Panc1 (cell line): Measurements from ENCODE around the gene ALX3. TPM values are rescaled to one million over a fixed set of nuclear protein-coding genes. Genes with fewer than 3 reads are reported as not detected.

Experiments used
- ATAC-seq: fragments of 200-7000 bp; cut with Tn5 transposase; 2 replicates; pipeline ENCODE4 v1.9.1; 2020; ENCODE audit warnings: mild to moderate bottlenecking, moderate library complexity
- Bru-seq: library from RNA; stranded (reverse); fragments of 400-500 nt; gene quantifications from one replicate; lab custom pipeline; 2021; lab: Mats Ljungman, UMichigan
- BruChase-seq, 2 experiments: library from RNA; stranded (reverse); fragments of 400-500 nt; gene quantifications; one replicate each; lab custom pipeline; 2021; lab: Mats Ljungman, UMichigan
- BruUV-seq: library from RNA; stranded (reverse); fragments of 400-500 nt; replicated peaks from 2 replicates; lab custom pipeline; 2021; lab: Mats Ljungman, UMichigan
- CTCF ChIA-PET: fragments of 300-600 bp; sonication (Branson Sonifier 250); formaldehyde crosslinking; loops from one replicate; lab custom pipeline; 2022; ENCODE audit warnings: antibody characterized with exemption; lab: Charles Lee
- POLR2A ChIA-PET: fragments of 300-600 bp; sonication (Branson Sonifier 250); formaldehyde crosslinking; loops from one replicate; lab custom pipeline; 2022; ENCODE audit warnings: antibody characterized with exemption; lab: Charles Lee
- DNase-seq: peaks from one replicate; pipeline ENCODE4 v3.0.0-alpha.2; 2010; ENCODE audit warnings: low read depth, low spot score
- H3K27ac ChIP-seq: 2 replicates; pipeline ENCODE4 v1.5.1; 2011; ENCODE audit warnings: mild to moderate bottlenecking, low read length, inconsistent platforms
- H3K27me3 ChIP-seq: fragments of 200-500 bp; sonication (Bioruptor generic); 2 replicates; pipeline ENCODE4 v1.6.0; 2014; ENCODE audit warnings: low read length, inconsistent platforms; ENCODE audit not compliant: control insufficient read depth, insufficient read depth
- H3K36me3 ChIP-seq: fragments of 200-500 bp; sonication (Bioruptor generic); 2 replicates; pipeline ENCODE4 v1.5.1; 2014; ENCODE audit warnings: inconsistent platforms, mild to moderate bottlenecking, low read length, moderate library complexity; ENCODE audit not compliant: control insufficient read depth, insufficient read depth
- H3K4me1 ChIP-seq: 2 replicates; pipeline ENCODE4 v1.5.1; 2011; ENCODE audit warnings: inconsistent platforms, mild to moderate bottlenecking, low read length, moderate library complexity; ENCODE audit not compliant: control insufficient read depth, insufficient read depth
- H3K4me3 ChIP-seq, 2 experiments: 2 replicates each; pipeline ENCODE4 v1.5.1; 2011 to 2012; ENCODE audit warnings: low read depth in 2 of 2, low read length in 2 of 2, mild to moderate bottlenecking in 2 of 2, inconsistent platforms in 1 of 2, moderate library complexity in 1 of 2
- H3K9me3 ChIP-seq: fragments of 200-500 bp; sonication (Bioruptor generic); 2 replicates; pipeline ENCODE4 v1.5.1; 2014; ENCODE audit warnings: low read depth, mild to moderate bottlenecking, inconsistent platforms, low read length, moderate library complexity; ENCODE audit not compliant: control insufficient read depth, insufficient read depth
- CTCF ChIP-seq: fragments of 450-650 bp; IDR thresholded peaks from 2 replicates; pipeline ENCODE4 v1.5.1; 2017; ENCODE audit warnings: mild to moderate bottlenecking
- POLR2AphosphoS5 ChIP-seq: IDR thresholded peaks from 2 replicates; pipeline ENCODE4 v1.6.1; 2012; ENCODE audit warnings: mild to moderate bottlenecking, low read depth, low read length, moderate library complexity
- SIN3A ChIP-seq: IDR thresholded peaks from 2 replicates; pipeline ENCODE4 v1.6.1; 2012; ENCODE audit warnings: low read depth, mild to moderate bottlenecking, low read length, moderate library complexity, borderline replicate concordance; ENCODE audit not compliant: insufficient read depth
- TCF7L2 ChIP-seq: IDR thresholded peaks from 2 replicates; pipeline ENCODE4 v1.6.1; 2011; ENCODE audit warnings: mild to moderate bottlenecking, low read depth, low read length, inconsistent platforms
- in situ Hi-C: cut with HindIII; loops from 2 replicates; pipeline ENCODE4 v1.10.0; 2016; ENCODE audit warnings: low sequenced_read_pairs, low pct_unique_long_range_greater_than_20kb
- intact Hi-C: fragments of 100-400 bp; cut with micrococcal nuclease; formaldehyde crosslinking; loops from one replicate; pipeline ENCODE4 v1.10.0; 2022; ENCODE audit not compliant: unreplicated experiment
- long read RNA-seq: library from polyadenylated mRNA; unstranded; transcript quantifications from one replicate; pipeline ENCODE4 v2.0.0, GENCODE V29; 2021; ENCODE audit not compliant: unreplicated experiment
- polyA plus RNA-seq: library from polyadenylated mRNA; unstranded; fragments of >200 nt; gene quantifications from one replicate; pipeline ENCODE4 v1.2.1, GENCODE V29; 2012; ENCODE audit warnings: missing spikeins; ENCODE audit not compliant: insufficient read length
- total RNA-seq: library from RNA; stranded (reverse); gene quantifications from one replicate; pipeline ENCODE4 v1.2.1, GENCODE V29; 2021; ENCODE audit not compliant: unreplicated experiment
- TF ChIP-seq, protein P1 (sequence below), 2 experiments: IDR thresholded peaks; 2 replicates each; pipeline ENCODE4 v1.6.1; 2011 to 2012; ENCODE audit warnings: low read depth in 2 of 2, control low read depth in 1 of 2, low read length in 1 of 2, mild to moderate bottlenecking in 1 of 2, moderate library complexity in 1 of 2; ENCODE audit not compliant: insufficient read depth in 1 of 2

ALX3 gene
- total RNA-seq (not detected), Bru-seq, nascent RNA (not detected), BruChase-seq, experiment 1, labeled RNA remaining after a 2-hour chase (not detected), BruChase-seq, experiment 2, labeled RNA remaining after a 6-hour chase (not detected)
- polyA plus RNA-seq = not detected
- long read RNA-seq, partial matches to known transcripts = 0 of 2 reads
- long read RNA-seq, other reads (novel, unspliced or antisense) = 2 of 2 reads

DNA sequence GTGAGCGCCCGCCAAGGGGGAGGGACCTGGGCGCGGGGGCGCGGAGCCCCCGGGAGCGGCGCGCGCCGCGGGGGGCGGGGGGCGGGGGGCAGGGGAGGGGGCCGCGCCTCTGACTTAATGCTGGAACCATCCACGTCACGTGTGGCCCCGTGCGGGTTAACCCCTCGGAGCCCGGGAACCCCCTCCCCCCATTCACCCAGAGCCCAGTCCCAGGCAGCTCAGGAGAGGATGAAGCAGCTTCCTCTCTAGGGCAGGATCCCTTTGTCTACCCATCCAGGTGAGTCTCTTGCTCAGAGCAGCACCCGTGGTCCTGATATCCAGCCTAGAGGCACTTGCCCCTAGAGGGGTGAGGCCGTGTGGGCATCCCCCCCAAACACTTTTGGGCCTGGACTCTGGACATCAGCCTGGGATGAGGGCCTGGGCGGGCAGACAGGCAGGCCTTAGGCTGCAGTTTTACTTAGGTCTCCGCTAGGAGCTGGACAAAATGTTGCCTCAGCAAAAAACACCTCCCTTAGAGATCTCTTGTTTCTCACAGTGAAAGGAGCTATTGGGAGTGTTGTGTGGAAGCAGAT lies at the start of gene ALX3:
Gene ALX3, minus strand, starts transcription at position 2 of the 572 bp plus-strand sequence. CDS start 60 bp downstream, outside the sequence.
- no peak for DNase-seq
- in situ Hi-C loops (no loop called here), intact Hi-C loops (no loop called here)
- Histone ChIP-seq H3K27me3 (no peaks in the 10 kb centered on the region), H3K36me3 (no peaks in the 10 kb centered on the region), H3K4me3 (no peak within 1 kb of the TSS), H3K9me3 (no peaks in the 10 kb centered on the region), H3K27ac (no peak within 1 kb of the TSS), H3K4me1 (no peaks in the 10 kb centered on the region)
- BruUV-seq = no TSS peak
- no peak for TF ChIP-seq POLR2AphosphoS5
- TF ChIP-seq, protein P1, sequence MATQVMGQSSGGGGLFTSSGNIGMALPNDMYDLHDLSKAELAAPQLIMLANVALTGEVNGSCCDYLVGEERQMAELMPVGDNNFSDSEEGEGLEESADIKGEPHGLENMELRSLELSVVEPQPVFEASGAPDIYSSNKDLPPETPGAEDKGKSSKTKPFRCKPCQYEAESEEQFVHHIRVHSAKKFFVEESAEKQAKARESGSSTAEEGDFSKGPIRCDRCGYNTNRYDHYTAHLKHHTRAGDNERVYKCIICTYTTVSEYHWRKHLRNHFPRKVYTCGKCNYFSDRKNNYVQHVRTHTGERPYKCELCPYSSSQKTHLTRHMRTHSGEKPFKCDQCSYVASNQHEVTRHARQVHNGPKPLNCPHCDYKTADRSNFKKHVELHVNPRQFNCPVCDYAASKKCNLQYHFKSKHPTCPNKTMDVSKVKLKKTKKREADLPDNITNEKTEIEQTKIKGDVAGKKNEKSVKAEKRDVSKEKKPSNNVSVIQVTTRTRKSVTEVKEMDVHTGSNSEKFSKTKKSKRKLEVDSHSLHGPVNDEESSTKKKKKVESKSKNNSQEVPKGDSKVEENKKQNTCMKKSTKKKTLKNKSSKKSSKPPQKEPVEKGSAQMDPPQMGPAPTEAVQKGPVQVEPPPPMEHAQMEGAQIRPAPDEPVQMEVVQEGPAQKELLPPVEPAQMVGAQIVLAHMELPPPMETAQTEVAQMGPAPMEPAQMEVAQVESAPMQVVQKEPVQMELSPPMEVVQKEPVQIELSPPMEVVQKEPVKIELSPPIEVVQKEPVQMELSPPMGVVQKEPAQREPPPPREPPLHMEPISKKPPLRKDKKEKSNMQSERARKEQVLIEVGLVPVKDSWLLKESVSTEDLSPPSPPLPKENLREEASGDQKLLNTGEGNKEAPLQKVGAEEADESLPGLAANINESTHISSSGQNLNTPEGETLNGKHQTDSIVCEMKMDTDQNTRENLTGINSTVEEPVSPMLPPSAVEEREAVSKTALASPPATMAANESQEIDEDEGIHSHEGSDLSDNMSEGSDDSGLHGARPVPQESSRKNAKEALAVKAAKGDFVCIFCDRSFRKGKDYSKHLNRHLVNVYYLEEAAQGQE (IDR thresholded peaks at IDR 0.05; ENCODE audit: insufficient read depth in 1 of 2, low read depth in 2 of 2, low read length in 1 of 2) = no peak
- TF ChIP-seq SIN3A = no peak
- no peak for TF ChIP-seq CTCF
- no peak for TF ChIP-seq TCF7L2
- no peak for ATAC-seq
- ChIA-PET POLR2A (interaction anchor here (0.7 kb wide), 1 partner anchor 556 kb away, joined by 3 read pairs; no protein-coding TSS in a partner anchor), CTCF (no interaction called here)

DNA sequence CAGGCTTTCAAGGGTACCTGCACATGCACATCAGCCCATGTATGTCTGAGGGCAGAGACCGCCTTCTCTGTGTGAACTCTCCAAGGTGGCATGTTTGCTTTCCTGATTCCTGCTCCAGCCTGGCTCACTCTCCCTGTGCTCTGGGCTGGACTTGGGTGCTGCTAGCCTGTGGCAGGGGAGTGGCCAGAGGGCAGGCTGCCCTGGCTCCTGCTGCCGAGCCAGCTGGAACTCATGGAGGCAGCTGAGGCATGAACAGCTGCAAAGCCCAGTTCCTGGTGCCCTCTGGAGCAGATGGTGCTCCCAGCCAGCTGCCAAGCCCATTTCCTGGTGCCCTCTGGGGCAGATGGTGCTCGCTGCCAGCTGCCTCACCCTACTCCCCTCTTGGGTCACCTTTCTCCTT lies 49.4 kb upstream of the ALX3 start:
- Histone ChIP-seq H3K4me3 (no peak overlapping the region), H3K36me3 (no peaks in the 10 kb centered on the region), H3K4me1 (no peaks in the 10 kb centered on the region), H3K27me3 (no peaks in the 10 kb centered on the region), H3K9me3 (no peaks in the 10 kb centered on the region), H3K27ac (no peak overlapping the region)
- ChIA-PET CTCF (no interaction called here), POLR2A (no interaction called here)
- intact Hi-C loops (no loop called here), in situ Hi-C loops (no loop called here)
- ATAC-seq (no peak), DNase-seq (no peak)
- TF ChIP-seq TCF7L2 = no peak
- no peak for TF ChIP-seq SIN3A
- TF ChIP-seq, protein P1 (IDR thresholded peaks at IDR 0.05; ENCODE audit: insufficient read depth in 1 of 2, low read depth in 2 of 2, low read length in 1 of 2) = no peak
- TF ChIP-seq CTCF = no peak
- TF ChIP-seq POLR2AphosphoS5 = no peak
- BruUV-seq = no TSS peak
